Peyer's patch (tissue), 4 donors: ENCODE results near the gene DLAT.

Experiments used
- CTCF ChIP-seq, 6 experiments: fragments of 450-650 bp in 4 of 6; fragments of 200-600 bp in 2 of 6; sonication (generic) in 1 of 6; IDR thresholded peaks; one replicate each; pipeline ENCODE4 v1.5.1; 2017 to 2019; ENCODE audit warnings: antibody characterized with exemption in 6 of 6, mild to moderate bottlenecking in 3 of 6, moderate library complexity in 1 of 6
- POLR2A ChIP-seq, 2 donors: fragments of 450-650 bp; IDR thresholded peaks; one replicate each; pipeline ENCODE4 v1.5.1; 2017; ENCODE audit warnings: antibody characterized with exemption in 2 of 2, mild to moderate bottlenecking in 2 of 2, moderate library complexity in 2 of 2

GRCh38 chr11:111990381-111990780, 34.8 kb upstream of the DLAT start:
- TF ChIP-seq POLR2A (IDR thresholded peaks at IDR 0.05) (no peak), CTCF (IDR thresholded peaks at IDR 0.05) (no peak)
